HEK293 (cell line): ENCODE measurements around the gene SCAND1.

Source experiments
- CTCF ChIA-PET: fragments of 350-600 bp; formaldehyde crosslinking; extraction: SDS; loops from one replicate; lab custom pipeline; 2021; ENCODE audit warnings: antibody characterized with exemption; lab: Yijun Ruan, JAX
- POLR2A ChIA-PET: fragments of 300-600 bp; formaldehyde crosslinking; extraction: SDS; loops from one replicate; lab custom pipeline; 2020; ENCODE audit warnings: antibody characterized with exemption, inconsistent platforms; lab: Yijun Ruan, JAX
- H3K27ac ChIP-seq: fragments of 200-500 bp; sonication (Bioruptor generic); 2 replicates; pipeline ENCODE4 v1.5.1; 2014; ENCODE audit warnings: low read depth, low read length, control low read depth, inconsistent platforms; ENCODE audit errors: extremely low read depth
- H3K36me3 ChIP-seq, 2 experiments: fragments of 200-500 bp in 1 of 2; sonication (Bioruptor generic) in 1 of 2; 1 replicate in 1 of 2; 2 replicates in 1 of 2; pipeline ENCODE4 v1.5.1; 2014 to 2017; ENCODE audit warnings: inconsistent platforms in 2 of 2, low read length in 2 of 2; ENCODE audit not compliant: control insufficient read depth in 2 of 2, insufficient read depth in 1 of 2
- H3K4me1 ChIP-seq: fragments of 200-500 bp; sonication (Bioruptor generic); 2 replicates; pipeline ENCODE4 v1.5.1; 2014; ENCODE audit warnings: mild to moderate bottlenecking, low read length, inconsistent platforms; ENCODE audit not compliant: control insufficient read depth, insufficient read depth
- H3K4me3 ChIP-seq: 2 replicates; pipeline ENCODE4 v1.5.1; 2011; ENCODE audit warnings: low read depth, mild to moderate bottlenecking, control low read depth, low read length, moderate library complexity
- H3K9me3 ChIP-seq: fragments of 200-500 bp; sonication (Bioruptor generic); 2 replicates; pipeline ENCODE4 v1.5.1; 2014; ENCODE audit warnings: low read depth, low read length, inconsistent platforms; ENCODE audit not compliant: control insufficient read depth, insufficient read depth
- GLIS2 ChIP-seq: fragments of 450-650 bp; formaldehyde crosslinking; IDR thresholded peaks from 2 replicates; pipeline ENCODE4 v1.5.1; 2016; ENCODE audit warnings: missing biosample characterization, missing genetic modification characterization
- HOXC10 ChIP-seq: sonication (generic); formaldehyde crosslinking; IDR thresholded peaks from 2 replicates; pipeline ENCODE4 v1.8.1; 2023; ENCODE audit warnings: mild to moderate bottlenecking, missing genetic modification reagents
- IKZF3 ChIP-seq: fragments of 450-650 bp; IDR thresholded peaks from 2 replicates; pipeline ENCODE4 v1.5.0; 2018; ENCODE audit warnings: missing biosample characterization, mild to moderate bottlenecking, missing genetic modification characterization, moderate library complexity
- KLF16 ChIP-seq: fragments of 450-650 bp; formaldehyde crosslinking; IDR thresholded peaks from 2 replicates; pipeline ENCODE4 v1.5.1; 2017; ENCODE audit warnings: missing biosample characterization, missing genetic modification characterization
- OVOL3 ChIP-seq: fragments of 450-650 bp; formaldehyde crosslinking; IDR thresholded peaks from 2 replicates; pipeline ENCODE4 v1.5.1; 2016; ENCODE audit warnings: missing biosample characterization, missing genetic modification characterization
- SCRT1 ChIP-seq: fragments of 450-650 bp; formaldehyde crosslinking; IDR thresholded peaks from 2 replicates; pipeline ENCODE4 v1.5.1; 2016; ENCODE audit warnings: missing biosample characterization, missing genetic modification characterization, borderline replicate concordance
- SP2 ChIP-seq: fragments of 450-650 bp; formaldehyde crosslinking; IDR thresholded peaks from 2 replicates; pipeline ENCODE4 v1.5.1; 2016; ENCODE audit warnings: missing biosample characterization, missing genetic modification characterization
- YY1 ChIP-seq: fragments of 450-650 bp; formaldehyde crosslinking; IDR thresholded peaks from 2 replicates; pipeline ENCODE4 v1.5.1; 2018; ENCODE audit warnings: missing biosample characterization, missing genetic modification characterization
- ZBTB17 ChIP-seq: fragments of 450-650 bp; formaldehyde crosslinking; IDR thresholded peaks from 2 replicates; pipeline ENCODE4 v1.5.1; 2016; ENCODE audit warnings: missing biosample characterization, missing genetic modification characterization
- ZBTB20 ChIP-seq: fragments of 450-650 bp; formaldehyde crosslinking; IDR thresholded peaks from 2 replicates; pipeline ENCODE4 v1.5.1; 2016; ENCODE audit warnings: missing biosample characterization, missing genetic modification characterization
- ZFP41 ChIP-seq: fragments of 450-650 bp; formaldehyde crosslinking; IDR thresholded peaks from 2 replicates; pipeline ENCODE4 v1.5.1; 2016; ENCODE audit warnings: missing biosample characterization, missing genetic modification characterization, borderline replicate concordance
- ZNF10 ChIP-seq: fragments of 450-650 bp; formaldehyde crosslinking; IDR thresholded peaks from 2 replicates; pipeline ENCODE4 v1.5.1; 2017; ENCODE audit warnings: missing biosample characterization, missing genetic modification characterization
- ZNF112 ChIP-seq: fragments of 450-650 bp; formaldehyde crosslinking; IDR thresholded peaks from 2 replicates; pipeline ENCODE4 v1.5.0; 2017; ENCODE audit warnings: missing biosample characterization, missing genetic modification characterization
- ZNF121 ChIP-seq: fragments of 450-650 bp; formaldehyde crosslinking; IDR thresholded peaks from 2 replicates; pipeline ENCODE4 v1.5.1; 2016; ENCODE audit warnings: missing biosample characterization, missing genetic modification characterization
- ZNF146 ChIP-seq: fragments of 450-650 bp; formaldehyde crosslinking; IDR thresholded peaks from 2 replicates; pipeline ENCODE4 v1.5.1; 2016; ENCODE audit warnings: missing biosample characterization, missing genetic modification characterization
- ZNF19 ChIP-seq: fragments of 450-650 bp; formaldehyde crosslinking; IDR thresholded peaks from 2 replicates; pipeline ENCODE4; 2016; ENCODE audit warnings: missing biosample characterization, missing genetic modification characterization, low read depth
- ZNF202 ChIP-seq: fragments of 450-650 bp; formaldehyde crosslinking; IDR thresholded peaks from 2 replicates; pipeline ENCODE4 v1.5.1; 2016; ENCODE audit warnings: missing biosample characterization, missing genetic modification characterization, borderline replicate concordance
- ZNF221 ChIP-seq: fragments of 450-650 bp; formaldehyde crosslinking; IDR thresholded peaks from 2 replicates; pipeline ENCODE4 v1.5.1; 2017; ENCODE audit warnings: missing biosample characterization, missing genetic modification characterization, borderline replicate concordance
- ZNF239 ChIP-seq: fragments of 450-650 bp; formaldehyde crosslinking; IDR thresholded peaks from 2 replicates; pipeline ENCODE4 v1.5.1; 2016; ENCODE audit warnings: missing biosample characterization, missing genetic modification characterization
- ZNF292 ChIP-seq: fragments of 450-650 bp; formaldehyde crosslinking; IDR thresholded peaks from 2 replicates; pipeline ENCODE4 v1.5.1; 2016; ENCODE audit warnings: low read depth, missing biosample characterization, missing genetic modification characterization, borderline replicate concordance
- ZNF324 ChIP-seq: fragments of 450-650 bp; formaldehyde crosslinking; IDR thresholded peaks from 2 replicates; pipeline ENCODE4 v1.5.1; 2016; ENCODE audit warnings: missing biosample characterization, missing genetic modification characterization
- ZNF423 ChIP-seq: fragments of 450-650 bp; formaldehyde crosslinking; IDR thresholded peaks from 2 replicates; pipeline ENCODE4 v1.5.1; 2016; ENCODE audit warnings: missing biosample characterization, missing genetic modification characterization
- ZNF48 ChIP-seq: fragments of 450-650 bp; formaldehyde crosslinking; IDR thresholded peaks from 2 replicates; pipeline ENCODE4 v1.5.1; 2016; ENCODE audit warnings: missing biosample characterization, missing genetic modification characterization
- ZNF610 ChIP-seq: fragments of 450-650 bp; formaldehyde crosslinking; IDR thresholded peaks from 2 replicates; pipeline ENCODE4 v1.5.1; 2016; ENCODE audit warnings: missing biosample characterization, missing genetic modification characterization, borderline replicate concordance
- ZNF654 ChIP-seq: fragments of 450-650 bp; formaldehyde crosslinking; IDR thresholded peaks from 2 replicates; pipeline ENCODE4 v1.5.1; 2016; ENCODE audit warnings: low read depth, missing biosample characterization, missing genetic modification characterization
- ZNF670 ChIP-seq: fragments of 450-650 bp; formaldehyde crosslinking; IDR thresholded peaks from 2 replicates; pipeline ENCODE4 v1.5.1; 2016; ENCODE audit warnings: missing biosample characterization, missing genetic modification characterization, low read depth
- ZNF707 ChIP-seq: fragments of 450-650 bp; formaldehyde crosslinking; IDR thresholded peaks from 2 replicates; pipeline ENCODE4 v1.5.1; 2016; ENCODE audit warnings: missing biosample characterization, missing genetic modification characterization
- ZNF768 ChIP-seq: fragments of 450-650 bp; formaldehyde crosslinking; IDR thresholded peaks from 2 replicates; pipeline ENCODE4 v1.5.1; 2018; ENCODE audit warnings: missing biosample characterization, mild to moderate bottlenecking, missing genetic modification characterization
- ZNF837 ChIP-seq: fragments of 450-650 bp; formaldehyde crosslinking; IDR thresholded peaks from 2 replicates; pipeline ENCODE4 v1.5.1; 2016; ENCODE audit warnings: missing biosample characterization, missing genetic modification characterization
- ZSCAN30 ChIP-seq: fragments of 450-650 bp; IDR thresholded peaks from 2 replicates; pipeline ENCODE4 v1.5.1; 2018; ENCODE audit warnings: missing biosample characterization, mild to moderate bottlenecking, missing genetic modification characterization, moderate library complexity
- TF ChIP-seq, protein P1 (sequence below): fragments of 450-650 bp; formaldehyde crosslinking; IDR thresholded peaks from 2 replicates; pipeline ENCODE4 v1.5.1; 2016; ENCODE audit warnings: missing biosample characterization, missing genetic modification characterization

The SCAND1 gene

DNA sequence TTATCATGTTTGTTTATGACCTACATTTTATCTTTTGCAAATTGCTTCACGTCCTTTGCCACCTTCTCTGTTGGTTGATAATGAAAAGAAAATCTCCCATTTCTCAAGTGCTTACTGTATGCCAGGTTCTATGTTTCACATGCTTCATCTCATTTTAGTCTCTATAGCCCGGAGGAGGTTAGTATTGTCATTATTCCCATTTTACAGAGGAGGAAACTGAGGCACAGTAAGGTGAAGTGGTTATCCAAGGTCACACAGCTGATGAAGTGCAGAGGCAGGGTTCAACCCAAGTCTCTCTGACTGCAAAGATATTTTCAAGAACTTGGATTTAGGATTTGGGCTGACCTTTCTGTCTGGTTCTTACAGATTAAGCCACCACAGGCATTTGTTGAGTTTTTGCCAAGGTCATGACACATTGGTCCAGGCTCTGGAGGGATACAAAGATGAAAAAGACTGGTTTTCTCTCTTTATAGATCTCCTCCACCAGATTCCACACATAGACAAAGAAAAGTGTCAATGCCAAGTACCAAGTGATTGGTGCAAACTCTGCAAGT is 34.7 kb upstream of the SCAND1 start:
- H3K4me1 ChIP-seq, result no peaks in the 10 kb centered on the region
- no peaks in the 10 kb centered on the region for H3K9me3 ChIP-seq
- POLR2A ChIA-PET, result no interaction called here
- H3K27ac ChIP-seq, result no peak overlapping the region
- CTCF ChIA-PET, result interaction anchor here (0.6 to 9.2 kb wide), 3 partner anchors 9 to 154 kb away, joined by 3 to 308 read pairs (median 97); no protein-coding TSS in a partner anchor
- no peak for TF ChIP-seq ZNF837 (tag by site-specific recombination)
- no peak for TF ChIP-seq ZNF239 (tag by site-specific recombination)
- no peak for TF ChIP-seq SCRT1 (tag by site-specific recombination)
- no peak for TF ChIP-seq ZNF768 (tag by site-specific recombination)
- TF ChIP-seq ZNF610, result no peak
- TF ChIP-seq ZNF221, result no peak
- TF ChIP-seq SP2 (tag by site-specific recombination), result no peak
- no peak for TF ChIP-seq ZBTB17 (tag by site-specific recombination)
- TF ChIP-seq HOXC10 (CRISPR knock-in tag), result no peak
- no peak for TF ChIP-seq ZNF423 (tag by site-specific recombination)
- TF ChIP-seq ZNF202 (tag by site-specific recombination), result no peak
- no peak for TF ChIP-seq ZFP41
- no peak for TF ChIP-seq ZNF19
- TF ChIP-seq ZNF670, result no peak
- no peak for TF ChIP-seq ZSCAN30 (tag by site-specific recombination)
- no peak for TF ChIP-seq OVOL3 (tag by site-specific recombination)
- TF ChIP-seq ZNF10 (tag by site-specific recombination), result no peak
- TF ChIP-seq ZBTB20 (tag by site-specific recombination), result no peak
- TF ChIP-seq YY1, result no peak
- H3K36me3 ChIP-seq, result no peaks in the 10 kb centered on the region
- H3K4me3 ChIP-seq, result no peak overlapping the region

DNA sequence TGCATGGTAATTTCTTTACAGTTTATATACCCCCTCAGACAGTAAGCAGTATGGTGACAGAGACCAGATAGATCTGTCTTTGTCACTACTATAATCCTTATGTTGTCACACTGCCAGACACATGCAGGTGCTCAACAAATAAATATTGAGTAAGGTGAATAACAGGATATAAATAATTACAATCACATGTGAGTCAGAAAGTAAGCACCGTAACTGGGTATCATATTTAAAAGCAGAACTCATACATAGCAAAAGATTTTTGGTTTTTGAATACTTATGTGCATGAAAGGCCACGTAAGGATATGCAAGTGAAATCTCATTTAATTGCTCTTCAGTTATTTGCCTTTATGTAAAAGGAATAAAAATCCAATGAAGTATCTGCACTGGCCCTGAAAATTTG is 31.5 kb upstream of the SCAND1 start:
- no peak for TF ChIP-seq ZNF121 (tag by site-specific recombination)
- TF ChIP-seq ZNF707 (tag by site-specific recombination), result no peak
- TF ChIP-seq GLIS2 (tag by site-specific recombination), result no peak
- no peak for TF ChIP-seq ZNF112
- TF ChIP-seq IKZF3 (tag by site-specific recombination), result no peak
- TF ChIP-seq ZNF292 (tag by site-specific recombination), result no peak
- TF ChIP-seq ZFP41, result no peak
- TF ChIP-seq ZNF48 (tag by site-specific recombination), result no peak
- TF ChIP-seq SP2 (tag by site-specific recombination), result no peak
- no peak for TF ChIP-seq ZNF146 (tag by site-specific recombination)
- TF ChIP-seq, protein P1, sequence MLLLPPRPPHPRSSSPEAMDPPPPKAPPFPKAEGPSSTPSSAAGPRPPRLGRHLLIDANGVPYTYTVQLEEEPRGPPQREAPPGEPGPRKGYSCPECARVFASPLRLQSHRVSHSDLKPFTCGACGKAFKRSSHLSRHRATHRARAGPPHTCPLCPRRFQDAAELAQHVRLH, result no peak
- TF ChIP-seq KLF16 (tag by site-specific recombination), result no peak
- TF ChIP-seq ZNF324, result no peak
- TF ChIP-seq ZNF654 (tag by site-specific recombination), result no peak
- H3K36me3 ChIP-seq, result no peaks in the 10 kb centered on the region
- ChIA-PET POLR2A (no interaction called here), CTCF (no interaction called here)
- no peak overlapping the region for H3K4me3 ChIP-seq
- H3K27ac ChIP-seq, result no peak overlapping the region
- no peaks in the 10 kb centered on the region for H3K4me1 ChIP-seq
- no peaks in the 10 kb centered on the region for H3K9me3 ChIP-seq
